CD14-positive monocyte (primary cell): Measurements from ENCODE around the gene TBL1XR1. TPM values are rescaled to one million over a fixed set of nuclear protein-coding genes. Genes with fewer than 3 reads are reported as not detected.

ENCODE experiments used
- DNase-seq, 3 donors: peaks; one replicate each; pipeline ENCODE4 v3.0.0-alpha.2; 2011 to 2022
- H2AFZ ChIP-seq: 2 replicates; pipeline ENCODE4 v1.6.0; 2012; ENCODE audit warnings: mild to moderate bottlenecking, low read depth, low read length, inconsistent platforms; ENCODE audit not compliant: insufficient read depth, poor library complexity, severe bottlenecking
- H3K27ac ChIP-seq, 2 donors: 1 replicate in 1 of 2; 2 replicates in 1 of 2; pipeline ENCODE4 v1.5.1; 2012 to 2013; ENCODE audit warnings: low read length in 2 of 2, control low read depth in 1 of 2, inconsistent platforms in 1 of 2, low read depth in 1 of 2, mild to moderate bottlenecking in 1 of 2
- H3K27me3 ChIP-seq, 2 donors: one replicate each; pipeline versions ENCODE4 v1.6.0 to v1.6.1; 2011 to 2013; ENCODE audit warnings: low read length in 2 of 2; ENCODE audit not compliant: control insufficient read depth in 2 of 2, insufficient read depth in 2 of 2
- H3K36me3 ChIP-seq, 2 donors: replicated peaks in 1 of 2; 1 replicate in 1 of 2; 2 replicates in 1 of 2; pipeline versions ENCODE4 v1.5.1 to v1.6.1; 2012 to 2013; ENCODE audit warnings: low read length in 2 of 2, control low read depth in 1 of 2, inconsistent platforms in 1 of 2, mild to moderate bottlenecking in 1 of 2; ENCODE audit not compliant: insufficient read depth in 2 of 2, control insufficient read depth in 1 of 2
- H3K4me1 ChIP-seq, 2 donors: 1 replicate in 1 of 2; 2 replicates in 1 of 2; pipeline versions ENCODE4 v1.5.1 to v1.6.1; 2012 to 2013; ENCODE audit warnings: low read length in 2 of 2, control low read depth in 1 of 2, inconsistent platforms in 1 of 2, mild to moderate bottlenecking in 1 of 2, moderate library complexity in 1 of 2; ENCODE audit not compliant: insufficient read depth in 2 of 2, control insufficient read depth in 1 of 2
- H3K4me2 ChIP-seq: replicated peaks from 2 replicates; pipeline ENCODE3; 2012; ENCODE audit warnings: low read length, moderate library complexity, mild to moderate bottlenecking; ENCODE audit not compliant: poor library complexity, severe bottlenecking; ENCODE audit errors: extremely low read depth
- H3K4me3 ChIP-seq, 3 experiments: fragments of 200-600 bp in 1 of 3; sonication (generic) in 1 of 3; replicated peaks in 1 of 3; 1 replicate in 2 of 3; 2 replicates in 1 of 3; pipeline ENCODE4 v1.5.1; 2011 to 2013; ENCODE audit warnings: low read length in 3 of 3, mild to moderate bottlenecking in 3 of 3, control low read depth in 2 of 3, low read depth in 2 of 3, inconsistent platforms in 1 of 3, moderate library complexity in 1 of 3
- H3K79me2 ChIP-seq: 2 replicates; pipeline ENCODE4 v1.6.0; 2012; ENCODE audit warnings: mild to moderate bottlenecking, control low read depth, inconsistent platforms, low read length, moderate library complexity; ENCODE audit not compliant: insufficient read depth
- H3K9ac ChIP-seq: 2 replicates; pipeline ENCODE4 v1.6.0; 2017; ENCODE audit warnings: low read length, mild to moderate bottlenecking; ENCODE audit not compliant: insufficient read depth, poor library complexity, severe bottlenecking
- H3K9me3 ChIP-seq, 2 donors: replicated peaks in 1 of 2; 1 replicate in 1 of 2; 2 replicates in 1 of 2; pipeline versions ENCODE4 v1.5.1 to v1.6.1; 2012 to 2013; ENCODE audit warnings: low read length in 2 of 2, control low read depth in 1 of 2; ENCODE audit not compliant: control insufficient read depth in 1 of 2, insufficient read depth in 1 of 2
- H4K20me1 ChIP-seq: 2 replicates; pipeline ENCODE4 v1.6.0; 2012; ENCODE audit warnings: mild to moderate bottlenecking, low read length, control low read depth, moderate library complexity; ENCODE audit not compliant: insufficient read depth
- H3K27ac Mint-ChIP-seq, 7 donors: one replicate each; pipeline ENCODE4 v1.8.0; 2020; ENCODE audit warnings: mild to moderate bottlenecking in 7 of 7, mixed read lengths in 7 of 7, moderate library complexity in 6 of 7, inconsistent platforms in 2 of 7
- H3K27me3 Mint-ChIP-seq, 3 donors: one replicate each; pipeline ENCODE4 v1.8.0; 2021 to 2022; ENCODE audit warnings: low read depth in 3 of 3, mild to moderate bottlenecking in 3 of 3, mixed read lengths in 3 of 3, moderate library complexity in 3 of 3, inconsistent platforms in 1 of 3
- H3K36me3 Mint-ChIP-seq, 2 donors: one replicate each; pipeline ENCODE4 v1.8.0; 2020; ENCODE audit warnings: mixed read lengths in 2 of 2, inconsistent platforms in 1 of 2, mild to moderate bottlenecking in 1 of 2
- H3K4me1 Mint-ChIP-seq: one replicate; pipeline ENCODE4 v1.8.0; 2020; ENCODE audit warnings: mild to moderate bottlenecking, mixed read lengths
- H3K4me3 Mint-ChIP-seq, 2 donors: one replicate each; pipeline ENCODE4 v1.8.0; 2020; ENCODE audit warnings: mild to moderate bottlenecking in 2 of 2, mixed read lengths in 2 of 2, moderate library complexity in 1 of 2
- H3K9me3 Mint-ChIP-seq, 7 donors: one replicate each; pipeline ENCODE4 v1.8.0; 2020 to 2022; ENCODE audit warnings: mixed read lengths in 7 of 7, mild to moderate bottlenecking in 6 of 7, moderate library complexity in 6 of 7, inconsistent platforms in 2 of 7
- WGBS: methylation state at CpG from one replicate; pipeline ENCODE4 v1.1.5; 2013; ENCODE audit warnings: missing lambda C conversion rate; ENCODE audit not compliant: insufficient coverage; 5-methylcytosine and 5-hydroxymethylcytosine counted together
- intact Hi-C, 2 donors: fragments of 100-400 bp; cut with micrococcal nuclease; formaldehyde crosslinking; loops; one replicate each; pipeline versions ENCODE4 v1.15.0 to v1.15.1; 2023
- polyA plus RNA-seq, 3 donors: library from polyadenylated mRNA; depleted of rRNA in 1 of 3; unstranded in 2 of 3; stranded (reverse) in 1 of 3; fragments of 300-500 nt in 2 of 3; fragments of >200 nt in 1 of 3; fragmentation: Illumina TruSeq in 2 of 3; gene quantifications; 1 replicate in 2 of 3; 2 replicates in 1 of 3; pipeline ENCODE4 v1.2.3, GENCODE V29; 2012 to 2021
- TF ChIP-seq, protein P1 (sequence below): fragments of 200-600 bp; IDR thresholded peaks from one replicate; pipeline ENCODE4 v1.8.0; 2022; ENCODE audit warnings: antibody characterized with exemption, mild to moderate bottlenecking

Gene TBL1XR1
- polyA plus RNA-seq, 3 donors = 10.2 to 20.4 (median 18.3) TPM

DNA sequence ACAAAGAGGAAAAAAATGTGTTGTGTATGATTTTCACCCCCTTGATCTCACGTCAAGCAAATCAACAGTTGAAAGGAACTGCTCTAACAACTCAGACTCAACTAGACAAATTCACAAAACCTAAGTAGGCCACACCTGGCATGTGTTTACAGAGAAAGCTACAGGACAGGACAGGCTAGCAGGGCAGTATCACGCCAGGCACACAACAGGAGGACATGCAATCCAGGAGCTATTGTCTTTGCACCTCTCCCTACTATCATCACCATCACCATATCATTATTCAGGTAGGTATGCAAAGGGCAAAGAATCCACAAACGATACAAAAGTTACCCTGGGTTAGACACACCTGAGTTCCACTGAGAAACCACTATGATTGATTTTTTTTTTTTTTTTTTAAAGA is 86.4 kb downstream of the TBL1XR1 start:
- peak overlapping the region in 2 of 7 donors; percentile 1 to 51 for H3K27ac Mint-ChIP-seq
- Histone ChIP-seq H3K36me3 (no peaks in the 10 kb centered on the region), H2AFZ (no peak overlapping the region), H3K9ac (no peak overlapping the region), H3K27me3 (no peaks in the 10 kb centered on the region), H3K9me3 (no peaks in the 10 kb centered on the region), H3K4me3 (no peak overlapping the region), H3K4me2 (no peak overlapping the region), H3K27ac (peak overlapping the region in 1 of 2 donors; percentile 20), H4K20me1 (peaks cover 88% of the 10 kb centered on the region), H3K79me2 (peaks cover 99% of the 10 kb centered on the region), H3K4me1 (peaks cover 4 to 7% of the 10 kb centered on the region in 2 donors)
- WGBS = 94% methylated on average over 2 of the region's 3 CpGs
- peaks cover 36% of the 10 kb centered on the region for H3K4me1 Mint-ChIP-seq
- no peaks in the 10 kb centered on the region for H3K27me3 Mint-ChIP-seq
- peaks cover 0 to 6% of the 10 kb centered on the region in 2 donors for H3K36me3 Mint-ChIP-seq
- TF ChIP-seq, protein P1, sequence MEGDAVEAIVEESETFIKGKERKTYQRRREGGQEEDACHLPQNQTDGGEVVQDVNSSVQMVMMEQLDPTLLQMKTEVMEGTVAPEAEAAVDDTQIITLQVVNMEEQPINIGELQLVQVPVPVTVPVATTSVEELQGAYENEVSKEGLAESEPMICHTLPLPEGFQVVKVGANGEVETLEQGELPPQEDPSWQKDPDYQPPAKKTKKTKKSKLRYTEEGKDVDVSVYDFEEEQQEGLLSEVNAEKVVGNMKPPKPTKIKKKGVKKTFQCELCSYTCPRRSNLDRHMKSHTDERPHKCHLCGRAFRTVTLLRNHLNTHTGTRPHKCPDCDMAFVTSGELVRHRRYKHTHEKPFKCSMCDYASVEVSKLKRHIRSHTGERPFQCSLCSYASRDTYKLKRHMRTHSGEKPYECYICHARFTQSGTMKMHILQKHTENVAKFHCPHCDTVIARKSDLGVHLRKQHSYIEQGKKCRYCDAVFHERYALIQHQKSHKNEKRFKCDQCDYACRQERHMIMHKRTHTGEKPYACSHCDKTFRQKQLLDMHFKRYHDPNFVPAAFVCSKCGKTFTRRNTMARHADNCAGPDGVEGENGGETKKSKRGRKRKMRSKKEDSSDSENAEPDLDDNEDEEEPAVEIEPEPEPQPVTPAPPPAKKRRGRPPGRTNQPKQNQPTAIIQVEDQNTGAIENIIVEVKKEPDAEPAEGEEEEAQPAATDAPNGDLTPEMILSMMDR = no peak
- intact Hi-C loops = no loop called here
- DNase-seq = no peak
- peaks cover 0 to 2% (median 0%) of the 10 kb centered on the region in 7 donors for H3K9me3 Mint-ChIP-seq
- no peak overlapping the region for H3K4me3 Mint-ChIP-seq

DNA sequence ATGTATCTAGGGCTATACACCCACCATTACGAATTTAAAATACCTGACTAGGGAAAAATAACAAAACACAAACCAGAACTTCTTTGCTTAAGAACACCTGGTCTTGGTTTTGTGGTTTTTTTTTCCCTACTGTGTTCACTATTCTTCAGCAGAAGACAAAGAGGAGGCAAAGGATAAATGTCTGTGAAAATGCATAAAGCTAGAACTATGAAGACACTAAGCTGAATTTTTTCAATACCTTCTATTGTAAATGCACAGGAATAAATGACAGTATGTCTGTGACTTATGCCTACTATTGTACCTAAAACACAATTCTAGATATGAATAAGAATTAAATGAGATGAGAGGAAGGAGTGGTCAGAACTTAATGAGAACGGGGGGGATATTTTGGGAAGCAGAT is 86.9 kb downstream of the TBL1XR1 start:
- H3K4me2 ChIP-seq = no peak overlapping the region

More for the DNA sequence above, 86.9 kb downstream of the TBL1XR1 start:
- no peaks in the 10 kb centered on the region for H3K36me3 ChIP-seq
- no peak overlapping the region for H3K9ac ChIP-seq
- TF ChIP-seq, protein P1 = no peak
- peaks cover 99% of the 10 kb centered on the region for H3K79me2 ChIP-seq
- H3K4me1 Mint-ChIP-seq = peaks cover 40% of the 10 kb centered on the region
- intact Hi-C loops = no loop called here
- peaks cover 0 to 2% (median 0%) of the 10 kb centered on the region in 7 donors for H3K9me3 Mint-ChIP-seq
- no peaks in the 10 kb centered on the region for H3K9me3 ChIP-seq
- peaks cover 0 to 6% of the 10 kb centered on the region in 2 donors for H3K36me3 Mint-ChIP-seq
- H3K27ac Mint-ChIP-seq = peak overlapping the region in 3 of 7 donors; percentile 18 to 51 (median 33)
- no peaks in the 10 kb centered on the region for H3K27me3 ChIP-seq
- peaks cover 4 to 7% of the 10 kb centered on the region in 2 donors for H3K4me1 ChIP-seq
- peaks cover 88% of the 10 kb centered on the region for H4K20me1 ChIP-seq
- H3K4me3 Mint-ChIP-seq = no peak overlapping the region
- DNase-seq = no peak
- no peak overlapping the region for H2AFZ ChIP-seq
- H3K27me3 Mint-ChIP-seq = no peaks in the 10 kb centered on the region
- peak overlapping the region in 1 of 2 donors; percentile 20 for H3K27ac ChIP-seq
- no peak overlapping the region for H3K4me3 ChIP-seq
- WGBS = no CpG with 5 or more reads among the region's 2 CpGs
